Immature natural killer cell (primary cell): ENCODE data around the gene SCLY. TPM values are rescaled to one million over a fixed set of nuclear protein-coding genes. Genes with fewer than 3 reads are reported as not detected.
"Not testable (repeated sequence)": the region's sequence is repeated elsewhere in the genome, so short reads cannot be mapped to it uniquely, and the experiment has no call there.

Source experiments
- DNase-seq, 3 donors: peaks; one replicate each; pipeline ENCODE4 v3.0.0; 2022; ENCODE audit warnings: mixed read lengths in 1 of 3
- H3K27ac Mint-ChIP-seq, 6 donors: one replicate each; pipeline ENCODE4 v1.8.0; 2020; ENCODE audit warnings: mixed read lengths in 6 of 6, mild to moderate bottlenecking in 5 of 6, inconsistent platforms in 4 of 6, moderate library complexity in 3 of 6
- H3K27me3 Mint-ChIP-seq, 3 donors: one replicate each; pipeline ENCODE4 v1.8.0; 2020 to 2021; ENCODE audit warnings: low read depth in 3 of 3, mild to moderate bottlenecking in 3 of 3, mixed read lengths in 3 of 3, moderate library complexity in 3 of 3, inconsistent platforms in 1 of 3
- H3K36me3 Mint-ChIP-seq, 3 donors: one replicate each; pipeline ENCODE4 v1.8.0; 2020; ENCODE audit warnings: mixed read lengths in 3 of 3, inconsistent platforms in 2 of 3, mild to moderate bottlenecking in 2 of 3
- H3K4me1 Mint-ChIP-seq, 2 donors: one replicate each; pipeline ENCODE4 v1.8.0; 2020; ENCODE audit warnings: inconsistent platforms in 2 of 2, mild to moderate bottlenecking in 2 of 2, mixed read lengths in 2 of 2, moderate library complexity in 1 of 2
- H3K4me3 Mint-ChIP-seq, 5 donors: one replicate each; pipeline ENCODE4 v1.8.0; 2020; ENCODE audit warnings: mild to moderate bottlenecking in 5 of 5, mixed read lengths in 5 of 5, inconsistent platforms in 3 of 5, moderate library complexity in 3 of 5
- H3K9me3 Mint-ChIP-seq, 6 donors: one replicate each; pipeline ENCODE4 v1.8.0; 2020; ENCODE audit warnings: mild to moderate bottlenecking in 6 of 6, mixed read lengths in 6 of 6, inconsistent platforms in 4 of 6, moderate library complexity in 3 of 6
- polyA plus RNA-seq, 3 donors: library from polyadenylated mRNA; unstranded; fragments of 300-500 nt; fragmentation: Illumina TruSeq; gene quantifications; one replicate each; pipeline ENCODE4 v1.2.3, GENCODE V29; 2021

SCLY gene
- polyA plus RNA-seq, 3 donors from 2014 or later: 12.1 to 15.8 (median 12.8) TPM

DNA sequence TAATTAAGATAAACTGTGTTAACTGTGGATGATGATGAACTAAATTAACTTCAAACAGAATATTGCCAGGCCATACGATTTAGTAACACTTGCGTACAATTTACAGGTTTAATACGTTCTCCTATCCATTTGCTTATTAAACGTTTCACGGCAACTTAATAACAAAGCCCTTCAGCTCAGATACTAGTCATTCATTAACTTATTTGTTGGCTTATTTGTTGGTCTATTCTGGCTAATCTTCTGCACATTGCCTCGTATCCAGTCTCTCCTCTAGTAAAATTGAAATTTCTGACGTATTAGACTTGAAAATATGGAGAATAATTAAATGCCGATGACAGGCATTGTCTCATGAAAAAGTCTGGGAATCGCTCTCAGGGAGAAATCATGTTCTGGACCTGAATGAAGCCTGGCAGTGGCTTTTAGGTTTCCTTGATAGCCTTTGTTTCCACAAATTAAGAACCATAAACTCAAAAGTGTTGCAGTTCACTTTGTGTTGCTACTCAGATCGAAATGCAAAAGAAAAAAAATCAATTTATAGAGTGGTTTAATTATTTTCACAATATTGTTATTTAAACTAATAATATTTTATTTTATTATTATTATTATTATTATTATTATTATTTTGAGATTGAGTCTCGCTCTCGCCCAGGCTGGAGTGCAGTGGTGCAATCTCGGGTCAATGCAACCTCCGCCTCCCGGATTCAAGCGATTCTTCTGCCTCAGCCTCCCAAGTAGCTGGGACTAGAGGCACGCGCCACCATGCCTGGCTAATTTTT lies 4.5 kb downstream of the SCLY start:
- Mint-ChIP-seq H3K4me1 (peaks cover 25 to 53% of the 10 kb centered on the region in 2 donors), H3K36me3 (peaks cover 15 to 31% (median 24%) of the 10 kb centered on the region in 3 donors), H3K27ac (no peak overlapping the region), H3K4me3 (no peak overlapping the region), H3K27me3 (peaks cover 0 to 2% (median 2%) of the 10 kb centered on the region in 3 donors), H3K9me3 (no peaks in the 10 kb centered on the region)
- no peak for DNase-seq

DNA sequence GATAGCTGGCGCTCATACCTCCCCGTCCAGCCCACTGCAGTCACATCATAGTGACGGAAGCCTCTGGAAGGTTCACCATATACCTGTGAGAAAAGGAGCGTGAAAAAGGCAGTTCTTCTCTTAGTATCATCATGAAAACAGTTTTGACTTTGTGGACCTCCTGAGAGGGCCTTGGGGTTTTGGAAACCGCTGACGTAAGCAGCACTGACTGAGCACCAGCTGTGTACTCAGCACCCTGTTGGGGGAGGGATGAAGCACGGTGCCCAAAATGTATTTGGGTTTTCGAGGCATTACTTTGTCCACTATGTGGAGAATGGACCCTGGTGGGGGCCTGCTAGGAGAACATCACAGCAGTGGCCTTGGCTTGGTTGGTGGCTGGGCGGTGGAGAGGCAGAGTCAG lies 5.4 kb downstream of the SCLY start:
- Mint-ChIP-seq H3K4me3 (no peak overlapping the region), H3K27ac (no peak overlapping the region), H3K9me3 (no peaks in the 10 kb centered on the region), H3K36me3 (peaks cover 15 to 31% (median 24%) of the 10 kb centered on the region in 3 donors), H3K27me3 (no peaks in the 10 kb centered on the region), H3K4me1 (peaks cover 25 to 49% of the 10 kb centered on the region in 2 donors)
- DNase-seq: no peak

GRCh38 chr2:238066718-238067117 lies 5.9 kb downstream of the SCLY start:
- not testable (repeated sequence) for H3K4me3 Mint-ChIP-seq, DNase-seq, H3K27me3 Mint-ChIP-seq, H3K9me3 Mint-ChIP-seq, H3K27ac Mint-ChIP-seq
- Mint-ChIP-seq H3K4me1 (peaks cover 20 to 44% of the 10 kb centered on the region in 2 donors), H3K36me3 (peaks cover 18 to 34% (median 27%) of the 10 kb centered on the region in 3 donors)

GRCh38 chr2:238067939-238068338 lies 7.1 kb downstream of the SCLY start:
- peaks cover 15 to 33% of the 10 kb centered on the region in 2 donors for H3K4me1 Mint-ChIP-seq
- peak overlapping the region in 3 of 6 donors; percentile 21 to 49 (median 23) for H3K27ac Mint-ChIP-seq
- no peak for DNase-seq
- no peaks in the 10 kb centered on the region for H3K27me3 Mint-ChIP-seq
- H3K9me3 Mint-ChIP-seq: no peaks in the 10 kb centered on the region
- peaks cover 25 to 46% (median 37%) of the 10 kb centered on the region in 3 donors for H3K36me3 Mint-ChIP-seq
- no peak overlapping the region for H3K4me3 Mint-ChIP-seq

- peak in 1 of 3 donors; percentile 12 for DNase-seq
- Mint-ChIP-seq H3K4me3 (peak overlapping the region in 4 of 5 donors; percentile 13 to 54 (median 43)), H3K4me1 (peaks cover 15 to 31% of the 10 kb centered on the region in 2 donors), H3K36me3 (peaks cover 25 to 48% (median 43%) of the 10 kb centered on the region in 3 donors), H3K27me3 (no peaks in the 10 kb centered on the region), H3K9me3 (no peaks in the 10 kb centered on the region), H3K27ac (peak overlapping the region in 5 of 6 donors; percentile 45 to 82 (median 57))
These were observed 8.4 kb downstream of the SCLY start for GRCh38 chr2:238069021-238069709.

- Mint-ChIP-seq H3K27me3 (no peaks in the 10 kb centered on the region), H3K4me3 (peak overlapping the region in 1 of 5 donors; percentile 48), H3K4me1 (peaks cover 15 to 31% of the 10 kb centered on the region in 2 donors), H3K36me3 (peaks cover 25 to 51% (median 48%) of the 10 kb centered on the region in 3 donors), H3K9me3 (no peaks in the 10 kb centered on the region), H3K27ac (peak overlapping the region in 2 of 6 donors; percentile 3 to 52)
- DNase-seq: no peak
These were observed 9.1 kb downstream of the SCLY start for GRCh38 chr2:238069877-238070276.

- no peak for DNase-seq
- no peak overlapping the region for H3K4me3 Mint-ChIP-seq
- H3K4me1 Mint-ChIP-seq: peaks cover 0 to under 1% of the 10 kb centered on the region in 2 donors
- peaks cover 0 to 2% (median 1%) of the 10 kb centered on the region in 3 donors for H3K27me3 Mint-ChIP-seq
- H3K27ac Mint-ChIP-seq: peak overlapping the region in 1 of 6 donors; percentile 6
- H3K9me3 Mint-ChIP-seq: no peaks in the 10 kb centered on the region
- peaks cover 25 to 64% (median 44%) of the 10 kb centered on the region in 3 donors for H3K36me3 Mint-ChIP-seq
These were observed 14.6 kb downstream of the SCLY start for GRCh38 chr2:238075397-238075796.

GRCh38 chr2:238077292-238077691 lies 16.5 kb downstream of the SCLY start:
- Mint-ChIP-seq H3K4me1 (no peaks in the 10 kb centered on the region), H3K4me3 (no peak overlapping the region), H3K27ac (no peak overlapping the region), H3K27me3 (peaks cover 0 to 2% (median 1%) of the 10 kb centered on the region in 3 donors), H3K9me3 (no peaks in the 10 kb centered on the region), H3K36me3 (peaks cover 23 to 71% (median 44%) of the 10 kb centered on the region in 3 donors)
- no peak for DNase-seq

GRCh38 chr2:238079874-238080327 lies 19.1 kb downstream of the SCLY start:
- Mint-ChIP-seq H3K27ac (no peak overlapping the region), H3K36me3 (peaks cover 25 to 78% (median 41%) of the 10 kb centered on the region in 3 donors), H3K27me3 (peaks cover 0 to 2% (median 1%) of the 10 kb centered on the region in 3 donors), H3K9me3 (no peaks in the 10 kb centered on the region), H3K4me1 (no peaks in the 10 kb centered on the region), H3K4me3 (no peak overlapping the region)
- no peak for DNase-seq

- no peak overlapping the region for H3K4me3 Mint-ChIP-seq
- DNase-seq: no peak
- no peaks in the 10 kb centered on the region for H3K4me1 Mint-ChIP-seq
- peaks cover 29 to 77% (median 44%) of the 10 kb centered on the region in 3 donors for H3K36me3 Mint-ChIP-seq
- no peak overlapping the region for H3K27ac Mint-ChIP-seq
- no peaks in the 10 kb centered on the region for H3K9me3 Mint-ChIP-seq
- H3K27me3 Mint-ChIP-seq: peaks cover 0 to 2% (median 1%) of the 10 kb centered on the region in 3 donors
These were observed 19.7 kb downstream of the SCLY start for GRCh38 chr2:238080518-238080917.

GRCh38 chr2:238081150-238081549 lies 20.3 kb downstream of the SCLY start:
- Mint-ChIP-seq H3K36me3 (peaks cover 29 to 73% (median 44%) of the 10 kb centered on the region in 3 donors), H3K4me1 (peaks cover 0 to 1% of the 10 kb centered on the region in 2 donors), H3K27ac (no peak overlapping the region), H3K4me3 (no peak overlapping the region), H3K27me3 (peaks cover 0 to 2% (median 1%) of the 10 kb centered on the region in 3 donors), H3K9me3 (no peaks in the 10 kb centered on the region)
- DNase-seq: no peak

- H3K27ac Mint-ChIP-seq: no peak overlapping the region
- H3K4me3 Mint-ChIP-seq: no peak overlapping the region
- peaks cover 0 to 1% of the 10 kb centered on the region in 2 donors for H3K4me1 Mint-ChIP-seq
- no peak for DNase-seq
- peaks cover 25 to 69% (median 44%) of the 10 kb centered on the region in 3 donors for H3K36me3 Mint-ChIP-seq
- H3K27me3 Mint-ChIP-seq: peaks cover 0 to 2% (median 0%) of the 10 kb centered on the region in 3 donors
- H3K9me3 Mint-ChIP-seq: no peaks in the 10 kb centered on the region
These were observed 20.8 kb downstream of the SCLY start for GRCh38 chr2:238081561-238081960.

DNA sequence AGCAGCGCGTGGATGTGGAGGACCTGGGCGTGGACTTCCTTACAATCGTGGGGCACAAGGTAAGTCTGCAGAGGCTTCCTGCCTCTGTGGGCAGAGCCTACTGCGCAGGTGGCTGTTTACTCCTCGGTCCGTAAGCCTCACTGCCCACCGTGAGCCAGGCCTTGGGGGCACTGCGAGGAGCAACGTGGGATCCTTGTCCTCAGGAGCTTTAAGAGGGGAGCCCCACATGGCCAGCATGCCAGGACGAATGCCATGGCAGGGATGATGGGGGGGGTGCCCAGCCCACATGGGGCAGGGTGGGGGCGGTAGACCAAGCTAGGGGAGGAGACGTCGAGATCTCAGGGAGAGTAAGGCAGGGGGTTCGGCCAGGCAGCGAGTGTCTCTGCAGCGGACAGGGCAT lies 21.4 kb downstream of the SCLY start:
- no peak for DNase-seq
- no peak overlapping the region for H3K27ac Mint-ChIP-seq
- H3K36me3 Mint-ChIP-seq: peaks cover 20 to 63% (median 39%) of the 10 kb centered on the region in 3 donors
- peaks cover 0 to 2% (median 0%) of the 10 kb centered on the region in 3 donors for H3K27me3 Mint-ChIP-seq
- no peaks in the 10 kb centered on the region for H3K9me3 Mint-ChIP-seq
- peaks cover 4% of the 10 kb centered on the region in 2 donors for H3K4me1 Mint-ChIP-seq
- no peak overlapping the region for H3K4me3 Mint-ChIP-seq

DNA sequence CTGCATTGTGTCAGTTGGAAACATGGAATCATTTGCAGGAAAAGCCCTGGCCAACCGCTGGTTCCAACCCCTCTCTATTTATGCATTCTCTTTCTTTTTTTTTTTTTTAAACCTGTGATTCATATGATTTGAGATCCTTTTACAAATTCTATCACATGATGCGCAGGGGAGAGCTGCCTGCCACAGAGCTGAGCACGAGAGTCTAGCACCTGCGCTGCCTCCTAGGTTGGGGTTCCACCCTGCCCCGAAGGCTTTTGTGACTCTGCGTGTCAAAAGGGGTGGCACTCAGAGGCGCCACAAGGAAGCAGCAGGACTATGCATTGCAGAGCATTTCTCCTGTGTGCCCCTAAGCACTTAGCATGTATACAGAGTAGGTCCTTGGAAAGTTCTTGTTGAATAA lies 22.0 kb downstream of the SCLY start:
- peaks cover 20 to 57% (median 40%) of the 10 kb centered on the region in 3 donors for H3K36me3 Mint-ChIP-seq
- peaks cover 9 to 10% of the 10 kb centered on the region in 2 donors for H3K4me1 Mint-ChIP-seq
- H3K27ac Mint-ChIP-seq: no peak overlapping the region
- no peak overlapping the region for H3K4me3 Mint-ChIP-seq
- H3K27me3 Mint-ChIP-seq: peaks cover 0 to 2% (median 0%) of the 10 kb centered on the region in 3 donors
- H3K9me3 Mint-ChIP-seq: no peaks in the 10 kb centered on the region
- no peak for DNase-seq
